Measurements from ENCODE around the gene BAD.
A peak's percentile ranks its signal among the peaks of the same experiment; 100 is the strongest.

BAD gene

DNA sequence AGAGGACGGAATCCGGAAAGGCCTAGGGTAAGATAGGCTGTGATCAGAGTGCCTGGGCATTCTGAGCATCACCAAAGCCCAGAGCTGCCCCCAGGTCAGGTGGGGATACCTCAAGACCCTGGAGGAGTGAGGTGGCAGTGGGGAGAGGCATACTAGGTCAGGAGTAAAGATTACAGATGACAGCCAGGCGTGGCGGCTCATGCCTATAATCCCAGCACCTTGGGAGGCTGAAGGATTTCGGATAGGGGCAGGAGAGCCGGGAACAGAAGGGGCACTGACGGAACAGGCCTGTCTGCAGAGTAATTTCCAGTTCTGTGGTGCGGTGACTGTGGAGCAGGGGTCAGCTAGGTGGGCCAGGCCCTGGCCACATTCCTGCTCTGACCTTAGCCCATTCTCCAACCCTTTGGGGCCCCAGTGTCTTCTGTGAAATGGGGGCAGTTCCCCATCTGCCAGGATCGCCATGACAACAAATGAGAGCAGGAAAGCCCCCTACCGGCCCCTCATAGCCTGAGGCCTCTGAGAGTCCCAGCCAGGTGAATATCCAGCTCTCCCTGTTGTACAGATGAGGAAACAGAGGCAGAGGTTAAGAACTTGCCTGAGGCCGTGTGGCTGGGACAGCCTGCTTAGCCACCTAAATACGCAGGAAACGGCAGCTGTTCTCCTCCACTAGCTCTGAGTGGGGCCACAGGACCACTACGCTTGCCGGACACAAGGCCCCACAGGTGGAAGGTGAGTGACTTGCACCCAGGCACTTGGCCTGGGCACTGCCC, 9.2 kb downstream of the BAD start:
- DNase-seq = no peak

DNA sequence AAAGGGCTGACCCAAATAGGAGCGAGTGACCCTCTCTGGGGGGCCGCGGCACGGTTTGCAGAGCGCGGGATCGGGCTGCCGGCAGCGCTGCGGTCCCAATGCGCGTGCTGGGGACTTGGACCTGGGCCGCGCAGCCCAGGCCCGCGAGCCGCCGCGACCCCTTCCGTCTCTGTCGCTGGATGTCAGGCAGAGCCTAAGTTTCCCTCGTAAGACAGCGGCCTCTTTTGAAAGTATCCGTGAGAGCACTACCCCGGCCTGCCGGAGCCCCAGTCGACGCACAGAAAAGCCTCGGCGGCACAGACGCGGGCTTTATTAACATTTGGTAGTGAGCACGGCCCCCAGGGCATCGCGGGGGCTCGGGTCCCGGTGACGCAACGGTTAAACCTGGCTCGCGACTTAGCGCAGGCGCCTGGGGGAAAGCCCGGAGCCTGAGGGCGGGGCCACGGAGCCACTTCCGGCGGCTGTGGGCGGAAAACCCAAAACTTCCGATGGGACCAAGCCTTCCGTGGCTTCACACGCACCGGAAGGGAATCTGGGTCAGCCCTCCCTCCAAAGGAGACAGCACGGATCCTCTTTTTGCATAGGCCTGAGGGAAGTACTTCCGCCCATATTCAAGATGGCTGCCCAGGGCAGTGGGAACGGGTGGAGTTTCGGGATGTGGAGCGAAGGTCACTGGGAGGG, 14.8 kb downstream of the BAD start:
- DNase-seq = peak; percentile 94 to 97

DNA sequence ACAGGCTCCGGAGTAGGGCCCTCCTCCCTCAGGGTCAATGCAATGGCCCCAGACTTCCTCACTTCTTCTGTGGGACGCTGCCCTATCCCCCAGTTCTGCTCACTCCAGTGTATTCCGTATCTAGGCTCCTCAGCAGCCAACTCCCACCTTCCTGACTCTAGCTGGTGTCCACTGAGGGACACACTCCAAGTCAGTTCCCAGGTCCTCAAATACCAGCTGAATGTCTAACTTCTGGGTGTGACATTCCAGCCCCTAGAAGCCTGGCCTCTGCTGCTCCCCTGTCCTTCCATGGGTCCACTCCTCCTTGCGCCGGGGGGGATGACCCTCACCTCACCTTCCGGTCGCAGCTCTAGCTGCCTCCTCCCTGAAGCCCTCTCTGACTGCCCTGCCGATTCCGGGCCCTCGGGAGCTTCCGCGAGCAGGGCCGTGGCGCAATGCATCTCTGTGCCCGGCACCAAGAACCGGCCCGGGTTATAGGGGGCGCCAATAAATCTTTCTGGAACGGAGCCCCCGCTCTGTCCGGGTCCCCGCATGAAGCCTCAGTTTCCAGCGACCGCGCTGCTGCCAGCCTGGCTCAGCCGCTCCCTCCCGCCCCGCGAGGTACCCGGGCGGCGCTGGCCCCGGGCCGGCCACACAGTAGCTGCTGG, 15.4 kb downstream of the BAD start:
- peak; percentile 31 to 39 for DNase-seq

DNA sequence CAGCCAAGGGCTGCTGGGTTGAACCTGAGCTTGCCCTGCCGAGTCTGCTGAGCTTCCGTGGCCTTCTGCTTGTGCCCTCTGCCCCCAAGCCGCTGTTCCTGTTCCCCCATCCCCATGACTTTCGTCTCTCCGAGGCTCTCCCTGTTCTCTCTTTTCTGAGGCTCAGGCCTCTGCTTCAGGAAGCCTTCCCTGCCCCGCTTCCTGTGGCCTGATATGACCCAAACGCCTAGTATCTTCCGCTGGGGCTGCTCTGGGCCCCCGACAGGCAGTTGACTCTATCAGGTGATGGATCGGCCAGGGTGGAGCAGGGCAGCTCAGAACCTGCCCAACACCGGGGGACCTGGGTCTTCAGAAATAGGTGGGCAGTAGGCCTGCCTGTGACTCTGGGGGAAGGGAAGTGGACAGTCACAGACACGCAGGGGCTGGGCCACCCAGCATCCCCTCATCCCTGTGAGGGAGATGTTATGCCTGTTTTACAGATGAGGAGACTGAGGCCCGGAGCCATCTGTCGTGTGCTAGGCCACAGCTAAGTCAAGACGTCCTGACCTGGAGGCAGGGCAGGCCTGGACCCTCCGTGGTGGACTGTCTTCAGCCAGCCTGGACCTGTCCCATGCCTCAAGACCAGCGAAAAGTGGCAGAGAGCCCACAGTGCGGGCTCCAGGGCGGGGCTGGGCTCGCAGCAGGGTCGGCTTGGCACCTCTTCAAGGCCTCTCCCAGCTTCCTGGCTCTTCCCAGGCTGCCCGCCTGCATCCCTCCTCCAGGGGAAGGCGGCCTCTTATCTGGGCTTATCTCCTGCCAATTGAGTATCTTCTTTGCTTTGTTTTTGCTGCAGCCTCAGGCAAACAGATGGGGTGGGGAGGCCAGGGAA, 16.2 kb downstream of the BAD start:
- no peak for DNase-seq

DNA sequence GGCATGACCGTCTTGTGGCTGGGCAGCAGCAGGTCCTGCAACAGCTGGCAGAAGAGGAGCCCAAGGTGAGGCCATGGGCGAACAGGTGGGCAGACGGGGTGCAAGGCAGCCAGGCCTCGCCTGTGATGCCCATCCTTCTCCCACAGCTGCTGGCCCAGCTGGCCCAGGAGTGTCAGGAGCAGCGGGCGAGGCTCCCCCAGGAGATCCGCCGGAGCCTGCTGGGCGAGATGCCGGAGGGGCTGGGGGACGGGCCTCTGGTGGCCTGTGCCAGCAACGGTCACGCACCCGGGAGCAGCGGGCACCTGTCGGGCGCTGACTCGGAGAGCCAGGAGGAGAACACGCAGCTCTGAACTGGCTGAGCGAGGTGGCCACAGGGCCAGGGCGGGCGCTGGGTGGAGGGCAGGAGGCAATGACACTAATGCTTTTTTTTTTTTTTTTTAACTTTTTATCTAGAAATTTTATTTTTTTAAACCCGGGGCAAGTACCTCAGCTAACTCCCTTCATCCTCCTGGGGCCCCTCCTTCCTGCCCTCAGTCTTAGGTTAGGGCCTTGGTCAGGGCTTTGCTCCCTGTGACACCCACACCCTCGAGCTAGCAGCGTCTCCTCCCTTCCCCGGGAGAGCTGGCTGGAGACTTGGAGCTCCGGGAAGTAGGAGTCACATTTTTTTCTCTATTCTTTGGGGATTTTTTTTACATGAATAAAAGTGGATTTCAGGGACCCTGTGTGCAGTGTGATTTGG, 17.1 kb downstream of the BAD start:
- no peak for DNase-seq

- DNase-seq = no peak
These were observed 18.1 kb downstream of the BAD start for GRCh38 chr11:64266339-64266738.

GRCh38 chr11:64265176-64266160, 19.0 kb downstream of the BAD start:
- DNase-seq = no peak

DNA sequence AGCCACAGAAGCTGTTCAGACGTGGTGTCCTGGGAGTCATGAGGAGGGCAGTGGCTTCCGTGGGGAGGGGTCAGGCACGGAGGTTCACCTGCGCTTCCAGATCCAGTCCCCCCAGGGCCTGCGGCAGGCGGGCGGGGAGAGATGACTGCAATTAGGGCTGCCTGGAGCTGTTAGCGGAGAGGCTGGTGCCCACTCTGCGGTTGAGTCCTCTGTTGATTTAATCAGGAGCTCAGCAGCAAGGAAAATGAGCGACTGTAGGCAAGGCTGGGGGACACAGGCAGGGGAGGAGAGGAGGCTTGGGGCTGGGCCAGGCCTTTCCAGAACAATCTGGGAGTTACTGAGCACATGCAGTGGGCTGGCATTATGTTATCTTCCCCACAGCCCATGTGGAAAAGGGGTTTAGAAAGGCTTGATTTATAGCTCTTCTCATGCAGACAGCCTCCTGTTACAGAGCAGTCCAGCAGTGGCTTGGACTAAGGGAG, 20.1 kb downstream of the BAD start:
- no peak for DNase-seq

- DNase-seq = no peak
These were observed 20.5 kb downstream of the BAD start for GRCh38 chr11:64263947-64264317.

GRCh38 chr11:64263021-64263946, 21.2 kb downstream of the BAD start:
- no peak for DNase-seq

DNA sequence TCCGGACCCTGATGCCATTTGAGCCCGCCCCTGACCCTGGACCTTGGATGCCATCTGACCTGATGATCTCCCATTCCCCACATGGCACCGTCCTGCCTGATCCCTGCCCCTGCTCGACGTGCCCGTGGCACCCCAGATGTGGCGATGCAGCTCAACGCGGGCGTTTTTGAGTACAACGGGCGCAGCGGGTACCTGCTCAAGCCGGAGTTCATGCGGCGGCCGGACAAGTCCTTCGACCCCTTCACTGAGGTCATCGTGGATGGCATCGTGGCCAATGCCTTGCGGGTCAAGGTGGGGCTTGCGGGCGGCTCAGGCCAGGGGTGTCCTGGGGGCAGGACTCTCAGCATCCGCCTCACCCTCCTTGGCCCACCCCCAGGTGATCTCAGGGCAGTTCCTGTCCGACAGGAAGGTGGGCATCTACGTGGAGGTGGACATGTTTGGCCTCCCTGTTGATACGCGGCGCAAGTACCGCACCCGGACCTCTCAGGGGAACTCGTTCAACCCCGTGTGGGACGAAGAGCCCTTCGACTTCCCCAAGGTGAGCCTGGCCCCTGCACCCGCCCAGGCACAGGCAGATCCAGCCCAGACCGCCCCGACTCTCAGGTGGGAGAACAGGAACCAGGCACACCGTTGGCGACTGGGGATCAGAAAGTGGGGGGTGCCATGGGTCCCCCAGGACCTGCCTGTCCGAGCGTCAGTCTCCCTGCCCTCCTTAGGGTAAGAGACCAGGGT, 22.0 kb downstream of the BAD start:
- no peak for DNase-seq

DNA sequence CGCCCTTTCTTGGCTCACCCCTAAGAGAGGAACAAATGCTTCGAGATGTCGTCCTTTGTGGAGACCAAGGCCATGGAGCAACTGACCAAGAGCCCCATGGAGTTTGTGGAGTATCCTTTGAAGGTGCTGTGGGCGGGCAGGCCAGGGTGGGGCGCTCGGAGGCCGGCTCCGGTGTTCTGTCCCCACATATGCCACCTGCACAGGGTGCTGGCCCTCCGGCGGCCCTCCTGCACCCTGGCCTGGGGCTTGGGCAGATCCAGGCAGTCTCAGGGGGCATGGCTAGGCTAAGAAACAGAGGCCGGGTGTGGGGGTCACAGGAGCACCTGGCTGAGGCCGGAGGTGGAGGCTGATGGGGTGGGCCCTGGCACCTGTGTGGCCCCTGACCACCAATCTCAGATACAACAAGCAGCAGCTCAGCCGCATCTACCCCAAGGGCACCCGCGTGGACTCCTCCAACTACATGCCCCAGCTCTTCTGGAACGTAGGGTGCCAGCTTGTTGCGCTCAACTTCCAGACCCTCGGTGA, 22.8 kb downstream of the BAD start:
- no peak for DNase-seq

DNA sequence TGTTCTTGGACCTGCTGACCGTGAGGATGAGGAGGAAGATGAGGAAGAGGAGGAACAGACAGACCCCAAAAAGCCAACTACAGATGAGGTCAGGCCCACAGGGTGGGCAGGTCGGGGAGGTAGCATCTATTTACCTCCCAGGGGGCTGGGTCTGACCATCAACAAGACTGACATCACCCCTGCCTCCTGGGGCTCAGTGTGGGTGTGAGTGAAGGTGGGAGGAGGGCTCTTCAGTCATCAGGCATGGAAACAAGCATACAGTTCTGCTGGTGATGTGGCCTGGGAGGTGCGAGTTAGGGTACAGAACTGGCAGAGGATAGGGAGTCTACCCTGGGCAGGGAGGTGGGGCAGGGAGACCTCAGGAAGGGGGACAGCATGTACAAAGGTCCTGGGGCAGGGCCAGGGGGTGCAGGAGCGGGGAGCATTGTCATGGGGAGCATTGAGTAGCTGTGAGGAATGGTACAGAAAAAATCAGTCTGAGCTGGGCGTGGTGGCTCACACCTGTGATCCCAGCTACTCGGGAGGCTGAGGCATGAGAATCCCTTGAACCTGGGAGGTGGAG, 24.2 kb downstream of the BAD start:
- DNase-seq = no peak

GRCh38 chr11:64259533-64260067, 24.9 kb downstream of the BAD start:
- no peak for DNase-seq

DNA sequence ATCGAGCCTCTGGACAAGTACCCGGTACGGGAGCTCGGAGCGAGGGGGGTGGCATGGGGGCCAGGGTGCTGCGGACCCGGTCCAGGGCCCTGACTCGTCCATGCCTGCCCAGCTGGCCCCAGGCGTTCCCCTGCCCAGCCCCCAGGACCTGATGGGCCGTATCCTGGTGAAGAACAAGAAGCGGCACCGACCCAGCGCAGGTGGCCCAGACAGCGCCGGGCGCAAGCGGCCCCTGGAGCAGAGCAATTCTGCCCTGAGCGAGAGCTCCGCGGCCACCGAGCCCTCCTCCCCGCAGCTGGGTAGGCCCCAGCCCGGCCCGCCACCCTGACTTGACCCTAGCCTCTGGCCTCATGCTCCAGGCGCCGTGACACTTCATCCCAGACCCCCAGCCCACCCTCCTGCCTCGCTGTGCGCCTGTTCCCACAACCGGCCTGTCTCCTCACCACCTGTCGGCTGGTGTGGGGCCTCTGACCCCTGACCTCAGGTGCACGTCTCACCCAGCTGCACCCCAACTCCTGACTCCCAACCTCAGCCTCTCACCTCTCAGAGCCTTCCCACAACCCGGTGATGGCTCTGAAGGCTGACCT, 25.4 kb downstream of the BAD start:
- no peak for DNase-seq

- no peak for DNase-seq
These were observed 26.1 kb downstream of the BAD start for GRCh38 chr11:64258356-64258755.

GRCh38 chr11:64256300-64256699, 28.2 kb downstream of the BAD start:
- no peak for DNase-seq
